GM21360 (cell line): Measurements from ENCODE around the gene CABCOCO1.

Source experiments
- ATAC-seq: cut with Tn5 transposase; IDR thresholded peaks from one replicate; pipeline ENCODE4 v1.9.1; 2021; ENCODE audit warnings: mild to moderate bottlenecking, moderate library complexity; ENCODE audit not compliant: unreplicated experiment

The CABCOCO1 gene

DNA sequence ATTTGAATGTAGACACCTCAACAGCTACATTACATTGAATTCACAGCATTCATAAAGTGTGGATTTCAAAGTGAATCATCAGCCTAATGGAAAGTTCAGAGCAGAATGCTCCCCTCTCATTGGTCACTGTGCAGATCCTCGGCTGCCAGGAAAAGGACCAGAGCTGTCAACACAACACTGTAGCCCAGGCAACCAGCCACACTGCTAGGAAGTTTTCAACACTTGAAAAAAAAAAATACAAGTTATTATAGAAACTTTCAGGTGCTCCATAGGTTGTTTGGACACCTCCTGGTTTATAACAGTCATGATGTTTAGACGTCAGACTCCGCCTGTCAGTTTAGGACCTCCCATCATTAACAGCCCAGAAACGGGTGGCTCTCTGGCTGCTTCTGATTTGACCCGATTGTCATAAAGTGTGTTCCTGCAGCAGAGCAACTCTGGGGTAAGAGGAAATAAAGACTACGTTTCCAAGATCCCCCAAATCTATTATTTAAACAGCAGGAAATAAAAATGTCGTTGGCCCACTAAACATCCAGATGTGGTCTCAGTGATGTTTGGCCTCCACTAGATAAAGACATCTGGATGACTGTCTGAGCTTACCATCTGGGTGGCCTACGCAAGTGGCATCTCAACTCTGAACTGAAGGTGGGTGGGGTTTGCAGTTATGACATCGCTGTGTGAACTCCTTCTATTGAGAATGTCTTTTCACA lies 117.4 kb downstream of the CABCOCO1 start:
- no peak for ATAC-seq

DNA sequence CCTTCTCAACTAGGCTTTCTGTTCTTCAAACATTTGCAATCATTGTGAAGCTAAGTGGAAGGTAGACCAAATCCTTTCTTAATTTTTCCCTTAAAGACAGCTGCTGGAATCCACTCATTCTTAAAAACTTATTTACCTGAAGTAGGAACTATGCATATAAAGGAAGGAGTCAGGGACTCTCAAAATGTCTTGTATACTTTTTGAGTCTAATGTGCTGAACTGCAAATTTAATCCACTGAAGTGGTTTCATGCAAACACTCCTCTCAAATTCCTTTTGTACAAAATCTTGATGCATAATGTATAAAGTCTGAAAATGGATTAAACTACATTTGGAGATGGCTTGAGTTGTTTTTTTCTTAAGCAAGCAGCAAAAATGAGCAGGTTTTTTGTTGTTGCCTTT lies 118.0 kb downstream of the CABCOCO1 start:
- no peak for ATAC-seq

DNA sequence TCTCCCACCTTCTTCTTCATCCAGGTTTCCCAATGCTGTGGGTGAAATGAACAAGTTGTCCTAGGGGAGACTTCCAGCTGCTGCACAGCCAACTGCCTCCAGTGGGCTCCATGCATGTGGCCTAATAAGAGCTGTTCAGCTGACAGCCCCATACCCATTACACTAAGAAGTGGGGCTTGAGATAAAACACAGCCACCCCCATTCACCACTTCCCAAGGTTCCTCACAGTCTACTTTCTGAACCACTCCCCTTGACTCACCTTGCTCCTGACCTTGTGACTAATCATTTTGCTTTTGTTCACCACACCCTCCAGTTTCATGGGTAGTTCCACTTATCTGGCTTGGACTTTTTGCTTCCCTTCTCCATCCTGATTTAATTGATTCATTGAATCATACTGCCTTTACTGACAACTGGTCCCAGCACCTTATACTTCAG lies 119.3 kb downstream of the CABCOCO1 start:
- ATAC-seq: no peak

DNA sequence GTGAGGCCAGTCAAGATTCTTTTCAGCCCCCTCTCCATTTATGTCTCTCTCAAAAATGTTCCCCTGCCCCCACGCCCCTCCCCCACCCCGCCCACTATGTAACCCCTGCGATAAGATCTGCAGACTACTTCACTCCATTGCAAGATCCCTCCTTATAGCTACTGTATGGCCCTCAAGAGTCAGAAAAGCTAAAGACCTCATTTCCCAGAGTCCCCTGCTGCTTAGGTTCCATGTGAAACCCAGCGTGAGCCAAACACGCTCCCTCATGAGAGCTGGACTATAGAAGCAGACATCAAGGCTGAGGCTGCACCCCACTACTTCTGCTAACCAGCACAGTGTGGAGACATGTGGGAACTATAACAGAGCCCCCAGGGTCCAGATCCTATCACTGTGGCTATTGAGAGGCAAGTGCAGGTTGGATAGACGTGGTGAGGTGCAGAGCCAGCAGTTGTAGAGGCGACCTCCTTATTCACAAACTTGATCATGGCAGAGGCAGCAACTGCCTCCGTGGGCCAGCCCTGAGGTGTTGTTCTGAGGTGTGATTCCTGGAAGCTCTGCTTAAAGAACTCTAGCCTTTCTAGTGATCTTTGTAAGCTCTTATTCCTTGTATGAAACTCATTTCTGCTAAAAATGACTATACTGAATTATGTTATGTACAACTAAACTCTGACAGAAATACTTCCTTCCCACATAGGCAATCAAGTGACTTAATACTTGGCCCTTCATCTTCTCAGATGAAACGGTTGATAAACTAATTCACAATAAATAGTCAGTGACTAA lies 121.8 kb downstream of the CABCOCO1 start:
- ATAC-seq: no peak

DNA sequence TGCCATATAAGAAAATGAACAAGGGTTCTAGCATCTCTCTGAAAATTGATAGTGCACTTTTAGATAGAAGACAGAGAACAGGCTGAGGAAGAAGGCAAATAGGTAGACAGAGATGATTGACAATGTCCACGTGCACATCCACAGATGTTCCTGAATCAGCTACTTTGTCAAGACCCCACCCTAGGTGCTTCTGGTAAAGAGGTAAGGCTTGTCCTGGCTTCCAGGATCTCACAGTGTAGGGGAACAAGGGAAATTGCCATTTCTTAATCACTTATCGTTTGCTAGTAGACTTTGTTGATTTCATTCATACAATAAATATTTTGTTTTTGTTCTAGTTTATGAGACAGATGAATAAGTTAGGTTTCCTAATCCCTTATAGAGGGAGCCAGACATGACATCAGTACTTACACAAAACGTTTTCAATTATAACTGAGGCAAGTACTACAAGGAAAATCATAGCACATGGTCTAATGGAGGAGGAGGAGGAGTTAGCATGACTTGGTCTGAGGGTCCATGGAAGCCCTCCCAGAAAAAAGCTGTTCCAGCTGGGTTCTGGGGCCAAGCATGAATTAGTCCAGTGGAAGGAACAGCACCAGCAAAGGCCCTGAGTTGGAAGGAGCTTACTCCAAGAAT lies 122.9 kb downstream of the CABCOCO1 start:
- ATAC-seq: no peak

DNA sequence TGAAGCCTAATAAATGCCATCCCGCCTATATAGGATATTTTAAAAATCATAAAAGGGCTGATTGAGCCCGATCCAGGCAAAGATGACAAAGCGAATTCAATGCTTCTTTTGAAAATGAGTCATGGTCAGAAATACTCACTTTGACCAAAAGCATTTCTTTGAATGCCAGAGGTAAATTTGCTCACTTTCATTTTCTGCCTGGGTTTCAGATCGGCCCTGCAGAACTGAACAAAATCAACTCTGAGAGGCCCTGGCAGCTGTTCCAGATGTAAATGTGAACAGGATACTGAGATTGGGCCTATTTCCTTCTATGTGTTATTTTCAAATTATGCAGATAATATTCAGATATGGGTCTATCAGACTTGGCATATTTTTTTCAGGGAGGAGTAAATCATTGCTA lies 124.0 kb downstream of the CABCOCO1 start:
- ATAC-seq: peak; percentile 98

DNA sequence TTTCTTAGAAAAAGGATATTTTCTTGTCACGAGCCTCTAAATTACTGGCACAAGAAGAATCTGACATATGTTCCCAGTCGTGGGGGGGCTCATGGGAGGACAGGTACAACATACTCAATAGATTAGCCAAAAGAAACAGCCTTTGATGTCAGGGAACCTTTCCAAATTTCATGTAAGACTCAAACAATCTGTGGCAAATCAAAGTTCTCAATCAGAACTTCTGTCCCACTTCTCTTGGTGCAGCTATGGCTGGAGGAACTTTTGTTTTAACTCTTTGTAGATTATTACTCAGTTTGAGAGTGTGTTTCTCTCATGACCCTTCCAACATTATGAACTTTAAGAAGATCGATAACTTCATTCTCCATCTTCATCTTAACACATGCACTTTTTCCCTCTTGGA lies 124.4 kb downstream of the CABCOCO1 start:
- no peak for ATAC-seq

DNA sequence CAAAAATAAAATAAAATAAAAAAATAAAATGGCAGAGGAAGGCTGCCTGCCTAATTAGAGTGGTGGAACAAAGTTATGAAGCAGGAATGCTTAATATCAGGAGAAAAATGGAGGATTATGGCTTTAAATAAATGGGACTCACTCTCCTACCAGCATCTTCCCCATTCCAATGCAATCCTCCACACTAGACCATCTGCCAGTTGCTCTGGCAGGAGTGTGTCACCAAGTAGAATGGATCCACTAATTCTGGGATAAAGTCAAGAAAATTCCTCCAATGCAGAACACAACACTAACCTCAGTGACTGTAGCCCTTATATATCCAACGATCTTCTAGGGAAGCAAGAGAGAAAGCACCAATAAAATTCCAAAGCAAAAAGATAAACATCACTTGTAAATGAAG lies 126.3 kb downstream of the CABCOCO1 start:
- no peak for ATAC-seq

DNA sequence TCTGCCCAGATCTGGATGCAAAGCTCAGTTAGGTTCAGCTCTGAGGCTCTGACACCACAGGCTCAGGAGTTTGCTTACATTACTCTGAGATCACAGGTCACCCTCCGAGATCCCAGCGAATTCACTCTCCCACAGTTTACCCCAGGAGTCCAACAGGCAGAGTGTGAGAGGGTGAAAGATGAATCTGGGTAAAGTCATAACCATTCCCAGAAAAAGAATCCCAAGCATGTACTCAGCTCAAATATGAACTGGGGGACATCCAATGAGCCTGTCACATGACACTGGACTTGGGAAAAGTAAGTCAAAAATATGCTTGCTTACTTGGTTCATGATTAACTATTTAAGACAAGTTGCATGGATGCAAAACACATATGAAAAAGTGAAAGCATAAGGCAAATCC lies 128.5 kb downstream of the CABCOCO1 start:
- no peak for ATAC-seq

DNA sequence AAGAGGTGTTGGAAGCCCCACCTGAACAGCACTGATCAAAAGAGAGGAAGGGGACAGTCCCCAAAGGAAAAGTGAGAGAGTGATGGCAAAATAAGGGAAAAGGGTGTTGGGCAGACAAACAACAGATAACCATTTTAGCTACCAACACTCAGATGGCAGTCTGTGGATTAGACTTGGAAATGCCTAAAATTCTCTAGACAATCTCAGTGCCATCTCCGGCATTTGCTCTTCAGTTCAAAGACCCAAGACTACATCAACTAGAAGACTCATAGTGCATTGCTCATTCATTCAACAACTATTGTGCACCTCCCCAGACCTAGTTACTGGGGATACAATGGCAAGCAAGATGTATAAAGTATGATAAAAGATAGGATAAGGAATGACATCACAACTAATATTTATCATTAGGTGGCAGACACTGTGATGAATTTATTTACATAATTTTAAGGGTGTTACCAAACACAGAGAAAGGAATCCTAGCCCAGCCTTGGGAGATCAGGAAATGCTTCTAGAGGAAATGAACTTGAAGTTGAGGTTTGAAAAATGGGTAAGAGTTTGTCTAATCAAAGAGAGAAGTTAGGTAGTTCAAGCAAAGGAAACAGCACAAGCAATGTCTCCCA lies 129.5 kb downstream of the CABCOCO1 start:
- no peak for ATAC-seq

DNA sequence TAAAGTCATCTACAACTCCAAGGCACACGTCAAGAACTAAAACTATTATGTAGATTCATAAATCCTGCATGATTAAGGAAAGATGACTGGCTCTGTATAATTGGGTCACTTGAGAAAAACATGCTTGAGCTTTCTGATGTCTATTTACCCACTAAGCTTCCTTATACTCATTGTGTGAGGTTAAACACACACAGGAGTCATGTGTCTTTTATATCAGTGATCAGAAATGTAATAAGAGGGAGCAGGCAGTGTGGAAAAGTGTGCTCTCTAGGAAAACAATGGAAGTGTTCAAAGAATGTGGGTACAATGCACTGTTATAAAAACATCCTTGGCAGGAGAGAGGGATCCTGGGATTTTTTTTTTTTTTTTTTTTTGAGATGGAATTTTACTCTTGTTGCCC lies 130.2 kb downstream of the CABCOCO1 start:
- no peak for ATAC-seq

DNA sequence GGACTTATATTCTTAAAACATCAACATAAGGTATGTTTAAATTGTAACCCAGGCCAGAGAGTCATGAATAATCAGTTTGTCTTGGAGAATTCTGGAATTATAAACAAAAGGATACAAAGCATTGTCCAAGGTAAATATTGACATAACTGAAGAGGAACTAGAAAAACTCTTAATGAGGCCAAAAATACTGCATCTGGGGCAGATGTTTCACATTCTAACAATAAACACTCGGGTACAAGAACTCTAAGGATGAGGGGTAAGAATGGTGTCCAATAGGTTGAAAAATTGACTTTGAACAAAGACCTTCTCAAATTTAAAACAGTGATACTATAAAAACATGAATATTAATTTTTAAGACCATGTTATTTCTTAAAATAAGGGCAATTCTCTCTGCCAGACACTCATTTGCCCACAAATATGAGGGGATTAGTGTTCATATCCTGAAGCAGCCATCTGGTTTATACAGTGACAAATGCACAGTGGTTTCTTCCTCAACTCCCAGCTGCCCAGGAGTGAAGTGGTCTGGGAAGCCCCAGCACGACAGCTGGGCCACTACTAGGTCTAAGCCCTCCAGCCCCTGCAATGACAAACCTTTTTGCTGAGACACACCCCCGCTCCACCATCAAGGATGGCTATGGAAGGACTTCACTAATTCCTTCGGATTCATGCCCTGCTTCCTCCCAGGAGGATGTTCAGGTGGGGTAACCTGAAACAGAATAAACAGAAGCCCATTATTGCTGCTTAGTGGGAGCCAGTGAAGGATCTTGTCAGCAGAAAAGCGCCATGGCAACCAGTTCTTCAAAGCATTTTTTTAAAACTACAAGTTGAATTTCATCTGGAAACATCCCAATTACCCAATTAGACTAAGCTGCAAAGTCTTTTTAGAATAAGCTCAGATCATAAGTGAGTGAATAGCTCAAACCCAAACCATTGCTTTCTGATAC lies 131.3 kb downstream of the CABCOCO1 start:
- ATAC-seq: no peak

DNA sequence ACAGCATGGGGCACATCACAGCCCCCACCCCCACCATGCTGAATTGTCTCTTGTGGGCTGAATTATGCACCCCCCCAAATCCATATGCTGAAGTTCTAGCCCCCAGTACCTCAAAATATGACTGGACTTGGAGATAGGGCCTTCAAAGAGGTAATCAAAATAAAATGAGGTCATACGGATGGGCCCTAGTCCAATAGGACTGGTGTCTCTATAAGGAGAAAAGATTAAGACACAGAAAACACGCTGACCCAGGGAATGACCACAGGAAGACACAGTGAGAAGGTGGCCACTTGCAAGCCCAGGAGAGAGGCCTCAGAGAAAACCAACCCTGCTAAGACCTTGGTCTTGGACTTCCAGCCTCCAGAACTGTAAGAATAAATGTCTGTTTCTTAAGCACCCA lies 132.4 kb downstream of the CABCOCO1 start:
- no peak for ATAC-seq

DNA sequence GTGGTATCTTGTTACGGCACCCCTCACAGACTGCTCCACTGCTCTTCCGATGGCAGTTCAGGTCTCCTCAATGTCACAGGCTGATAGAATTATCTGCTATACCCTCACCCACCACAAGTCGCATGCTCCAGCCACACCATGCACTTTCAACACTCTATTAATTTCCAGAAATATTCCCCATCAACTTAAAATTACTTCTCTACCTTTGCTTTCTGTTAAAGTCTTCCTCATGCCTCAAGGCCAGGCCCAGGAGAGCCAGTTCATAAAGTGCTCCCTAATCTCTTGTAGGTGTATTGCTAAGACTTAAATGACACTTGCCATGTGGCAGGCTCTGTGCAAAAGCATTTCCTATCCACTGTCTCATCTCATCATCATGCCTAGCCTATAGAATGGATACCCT lies 132.8 kb downstream of the CABCOCO1 start:
- ATAC-seq: peak; percentile 71

DNA sequence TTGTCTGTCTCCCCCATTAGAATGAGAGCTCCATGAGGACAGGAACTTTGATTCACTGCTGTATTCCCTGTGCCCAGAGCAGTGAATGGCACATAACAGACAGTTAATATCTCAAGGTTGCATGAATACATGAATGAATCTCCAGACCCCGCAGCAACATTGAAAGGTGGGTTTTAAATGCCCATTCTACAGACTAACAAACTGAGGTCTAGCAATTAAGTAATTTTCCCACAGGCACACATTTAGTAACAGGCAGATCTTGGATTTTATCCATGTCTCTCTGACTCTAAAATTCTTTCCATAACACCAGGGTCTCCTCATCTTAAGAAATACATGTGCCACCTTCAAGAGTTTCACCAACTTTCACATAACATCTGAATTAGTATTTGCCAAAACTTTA lies 134.1 kb downstream of the CABCOCO1 start:
- no peak for ATAC-seq

DNA sequence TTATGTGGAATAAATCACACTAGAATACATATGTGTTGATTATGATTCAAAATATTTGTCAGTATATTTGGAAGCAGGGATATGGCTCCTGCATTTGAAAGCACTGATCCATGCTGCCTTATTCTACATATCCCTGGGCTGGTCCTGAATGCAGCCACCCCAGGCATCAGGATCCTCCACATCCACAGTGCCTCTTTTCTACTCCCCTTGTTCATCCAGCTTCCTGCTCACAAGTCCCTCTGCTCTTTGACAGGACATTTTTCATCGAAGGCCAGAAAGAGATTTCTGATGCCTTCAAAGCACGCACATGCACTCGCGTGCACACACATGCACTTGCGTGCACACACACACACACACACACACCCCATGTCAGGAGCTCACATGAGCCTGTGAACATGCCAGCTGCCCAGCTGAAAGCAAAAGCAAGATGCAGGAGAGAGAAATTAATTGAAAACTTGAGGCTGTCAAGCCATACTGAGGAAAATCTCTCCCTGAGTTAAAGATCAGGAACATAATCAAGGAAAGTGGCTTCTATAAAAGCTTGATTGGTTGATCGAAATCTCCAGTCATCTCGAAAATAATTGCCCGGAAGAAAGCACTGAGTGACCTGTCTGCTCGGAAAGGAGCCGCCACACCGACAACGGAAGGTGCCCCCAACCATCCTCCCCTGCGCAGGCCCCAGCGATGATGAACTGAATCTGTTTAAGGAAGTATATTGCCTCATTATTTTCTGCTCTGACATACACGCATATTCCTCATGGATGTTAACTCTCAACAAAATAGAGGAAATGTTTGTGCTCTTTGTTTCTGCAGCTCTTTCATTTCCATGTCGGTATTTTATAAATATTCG lies 134.8 kb downstream of the CABCOCO1 start:
- no peak for ATAC-seq

DNA sequence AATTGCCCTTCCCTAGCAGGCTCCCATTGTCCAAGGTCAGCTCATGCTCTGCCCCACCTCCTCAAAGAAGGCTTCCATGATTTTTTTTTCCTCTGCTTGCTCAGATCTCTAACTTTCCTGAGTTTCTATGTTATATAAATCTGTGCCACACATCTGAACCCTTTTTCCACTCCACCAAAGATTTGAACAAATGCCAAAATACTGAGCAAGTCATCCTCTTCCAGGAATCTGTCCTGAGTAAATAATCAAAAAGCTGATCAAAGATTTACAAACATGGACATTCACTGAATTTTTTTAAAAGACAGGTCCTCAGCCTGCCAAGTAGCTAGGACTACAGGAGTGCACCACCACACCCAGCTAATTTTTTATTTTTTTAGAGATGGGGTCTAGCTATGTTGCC lies 136.0 kb downstream of the CABCOCO1 start:
- ATAC-seq: no peak

DNA sequence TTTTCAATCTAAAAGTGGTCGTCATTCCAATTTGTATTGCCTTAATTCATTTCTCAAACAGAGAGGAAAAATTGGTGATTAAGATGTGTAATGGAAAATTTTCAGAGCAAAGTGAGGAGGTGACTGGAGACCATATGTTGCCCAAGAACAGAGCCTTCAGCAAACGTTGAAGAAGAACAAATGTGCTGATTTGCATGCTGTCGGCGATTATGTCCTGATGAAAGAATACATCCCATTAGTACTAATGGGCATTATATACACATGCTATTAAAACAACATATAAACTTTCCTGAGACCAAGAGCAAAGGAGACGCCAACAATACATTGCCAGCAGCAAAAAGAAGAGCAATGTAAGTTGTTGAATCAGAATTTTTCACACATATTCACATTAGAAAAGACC lies 138.8 kb downstream of the CABCOCO1 start:
- ATAC-seq: no peak

DNA sequence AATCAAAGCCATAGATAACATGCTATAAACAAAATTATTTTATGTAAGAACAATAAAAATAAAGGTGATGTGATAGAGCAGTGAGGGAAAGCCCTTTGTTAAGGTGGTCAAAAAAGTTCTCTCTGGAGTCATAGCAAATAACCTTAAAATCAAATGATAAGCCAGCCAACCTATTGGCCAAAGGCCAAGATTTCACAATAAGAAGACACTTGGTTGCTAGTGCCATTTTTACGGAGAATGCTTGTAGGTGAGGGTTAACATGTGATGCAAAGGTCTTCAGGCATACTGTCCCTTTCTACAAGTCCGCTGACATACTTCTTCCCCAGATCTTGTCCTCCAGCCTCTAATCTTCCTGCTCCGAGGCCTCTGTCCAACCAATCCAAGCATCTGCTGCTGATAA lies 140.5 kb downstream of the CABCOCO1 start:
- no peak for ATAC-seq

DNA sequence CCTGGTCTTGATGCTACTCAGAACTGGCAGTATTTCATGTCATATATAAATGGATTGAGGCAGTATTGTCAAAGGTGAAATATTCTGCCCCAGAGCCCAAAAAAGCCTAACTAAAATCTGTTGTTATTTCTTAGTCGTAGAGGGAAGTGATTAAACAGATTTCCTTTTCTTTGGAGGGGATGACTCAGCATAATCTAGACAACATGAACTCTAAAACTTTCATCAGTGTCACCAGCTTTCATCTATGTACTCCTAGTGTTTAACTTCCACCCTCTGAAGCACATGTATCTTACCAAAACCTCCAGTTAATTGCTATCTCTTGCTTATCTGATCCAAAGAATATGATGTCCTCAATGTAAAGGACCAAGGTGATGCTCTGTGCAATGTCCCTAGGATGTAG lies 141.7 kb downstream of the CABCOCO1 start:
- ATAC-seq: no peak
